Astrocyte (in vitro differentiated cells and primary cell): ENCODE results near the gene CDH23. TPM values are rescaled to one million over a fixed set of nuclear protein-coding genes. Genes with fewer than 3 reads are reported as not detected.

Experiments
- DNase-seq: peaks from one replicate; pipeline ENCODE4 v3.0.0-alpha.2; 2010; ENCODE audit warnings: low read depth
- FAIRE-seq: peaks from 2 replicates; lab custom pipeline; 2011; peaks lifted over from hg19 to GRCh38; lab: Jason Lieb, UNC
- H2AFZ ChIP-seq: 2 replicates; pipeline ENCODE4 v1.6.0; 2012; ENCODE audit warnings: low read depth, low read length, inconsistent platforms
- H3K27ac ChIP-seq: 2 replicates; pipeline ENCODE4 v1.5.1; 2011; ENCODE audit warnings: low read depth, low read length, inconsistent platforms
- H3K27me3 ChIP-seq: 2 replicates; pipeline ENCODE4 v1.6.0; 2011; ENCODE audit warnings: low read length, inconsistent platforms; ENCODE audit not compliant: insufficient read depth
- H3K36me3 ChIP-seq: 2 replicates; pipeline ENCODE4 v1.5.1; 2011; ENCODE audit warnings: low read length, inconsistent platforms; ENCODE audit not compliant: insufficient read depth
- H3K4me1 ChIP-seq: 2 replicates; pipeline ENCODE4 v1.5.1; 2011; ENCODE audit warnings: low read length, inconsistent platforms; ENCODE audit not compliant: insufficient read depth
- H3K4me2 ChIP-seq: 2 replicates; pipeline ENCODE4 v1.6.0; 2012; ENCODE audit warnings: low read length, inconsistent platforms
- H3K4me3 ChIP-seq: 2 replicates; pipeline ENCODE4 v1.5.1; 2011; ENCODE audit warnings: low read depth, mild to moderate bottlenecking, low read length, inconsistent platforms; ENCODE audit not compliant: insufficient read depth
- H3K79me2 ChIP-seq: 2 replicates; pipeline ENCODE4 v1.6.0; 2012; ENCODE audit warnings: mild to moderate bottlenecking, low read length, inconsistent platforms; ENCODE audit not compliant: insufficient read depth
- H3K9ac ChIP-seq: 2 replicates; pipeline ENCODE4 v1.6.0; 2012; ENCODE audit warnings: mild to moderate bottlenecking, low read length, inconsistent platforms
- H3K9me3 ChIP-seq: 2 replicates; pipeline ENCODE4 v1.5.1; 2012; ENCODE audit warnings: low read depth, mild to moderate bottlenecking, low read length, inconsistent platforms; ENCODE audit not compliant: insufficient read depth
- H4K20me1 ChIP-seq: 2 replicates; pipeline ENCODE4 v1.6.0; 2012; ENCODE audit warnings: low read length, inconsistent platforms; ENCODE audit not compliant: insufficient read depth
- H3K27ac Mint-ChIP-seq: one replicate; pipeline ENCODE4 v1.8.0; 2021; ENCODE audit warnings: mild to moderate bottlenecking, mixed read lengths; ENCODE audit not compliant: unreplicated experiment
- H3K27me3 Mint-ChIP-seq: one replicate; pipeline ENCODE4 v1.8.0; 2021; ENCODE audit warnings: low read depth, mixed read lengths; ENCODE audit not compliant: unreplicated experiment
- H3K36me3 Mint-ChIP-seq: one replicate; pipeline ENCODE4 v1.8.0; 2021; ENCODE audit warnings: low read depth, mixed read lengths; ENCODE audit not compliant: unreplicated experiment
- H3K4me1 Mint-ChIP-seq: one replicate; pipeline ENCODE4 v1.8.0; 2021; ENCODE audit warnings: low read depth, mixed read lengths; ENCODE audit not compliant: unreplicated experiment
- H3K4me3 Mint-ChIP-seq: one replicate; pipeline ENCODE4 v1.8.0; 2021; ENCODE audit warnings: mild to moderate bottlenecking, moderate library complexity, mixed read lengths; ENCODE audit not compliant: unreplicated experiment
- H3K9me3 Mint-ChIP-seq: one replicate; pipeline ENCODE4 v1.8.0; 2021; ENCODE audit warnings: mild to moderate bottlenecking, mixed read lengths; ENCODE audit not compliant: unreplicated experiment
- CTCF ChIP-seq: IDR thresholded peaks from 2 replicates; pipeline ENCODE4 v1.5.1; 2011; ENCODE audit warnings: low read depth, mild to moderate bottlenecking, inconsistent platforms, low read length, moderate library complexity; ENCODE audit not compliant: insufficient read depth
- EZH2 ChIP-seq: IDR thresholded peaks from 2 replicates; pipeline ENCODE4 v1.6.1; 2012; ENCODE audit warnings: mild to moderate bottlenecking, low read length, inconsistent platforms; ENCODE audit not compliant: insufficient read depth
- total RNA-seq: library from RNA; stranded (reverse); gene quantifications from 2 replicates; pipeline ENCODE4 v1.2.1, GENCODE V29; 2021

Gene CDH23
- total RNA-seq, 1 donor from 2014 or later: not detected

DNA sequence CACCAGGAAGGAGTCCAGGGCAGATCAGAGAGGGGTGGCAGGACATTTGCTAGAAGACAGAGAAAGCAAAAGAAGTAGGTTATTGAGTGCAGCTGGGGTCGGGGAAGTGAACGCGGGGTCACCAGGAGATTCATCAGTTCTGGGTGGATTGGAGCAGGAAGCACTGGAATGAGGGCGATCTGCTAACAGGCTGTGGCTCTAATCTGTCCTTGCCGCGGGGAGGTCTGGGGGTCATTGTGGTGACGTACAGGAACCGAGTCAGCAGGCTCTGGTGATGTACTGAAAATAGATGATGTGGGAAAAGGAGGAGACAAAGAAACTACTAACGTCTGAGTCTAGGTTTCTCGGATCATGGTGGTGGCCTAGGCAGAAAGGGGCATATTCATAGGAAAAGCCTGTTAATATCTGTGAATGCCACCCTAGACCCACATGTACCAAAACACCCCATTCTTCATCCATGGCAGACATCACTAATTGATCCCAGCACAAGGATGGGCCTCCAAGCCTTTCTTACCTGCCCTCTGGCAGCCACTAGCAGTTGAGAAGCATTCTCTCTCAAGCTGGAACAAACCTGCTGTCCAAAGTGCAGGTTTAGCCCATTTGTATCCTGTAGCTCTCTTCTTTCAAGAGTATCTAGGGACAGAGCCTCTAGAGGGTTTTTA is 188.3 kb downstream of the CDH23 start:
- peak overlapping the region; percentile 99 for H3K27ac ChIP-seq
- peaks cover 19% of the 10 kb centered on the region for H3K27me3 Mint-ChIP-seq
- peak; percentile 24 for DNase-seq
- peak overlapping the region; percentile 79 for H3K4me2 ChIP-seq
- H3K9me3 ChIP-seq: no peaks in the 10 kb centered on the region
- H3K4me1 Mint-ChIP-seq: peaks cover under 1% of the 10 kb centered on the region
- no peak overlapping the region for H2AFZ ChIP-seq
- no peaks in the 10 kb centered on the region for H3K36me3 Mint-ChIP-seq
- H3K4me3 ChIP-seq: no peak overlapping the region
- no peak for TF ChIP-seq CTCF
- TF ChIP-seq EZH2: no peak
- peaks cover 33% of the 10 kb centered on the region for H3K4me1 ChIP-seq
- H4K20me1 ChIP-seq: no peaks in the 10 kb centered on the region
- no peak overlapping the region for H3K4me3 Mint-ChIP-seq
- no peak overlapping the region for H3K27ac Mint-ChIP-seq
- no peaks in the 10 kb centered on the region for H3K36me3 ChIP-seq
- H3K9ac ChIP-seq: peak overlapping the region; percentile 92
- peaks cover 2% of the 10 kb centered on the region for H3K9me3 Mint-ChIP-seq
- no peak for FAIRE-seq
- no peaks in the 10 kb centered on the region for H3K27me3 ChIP-seq
- no peaks in the 10 kb centered on the region for H3K79me2 ChIP-seq

DNA sequence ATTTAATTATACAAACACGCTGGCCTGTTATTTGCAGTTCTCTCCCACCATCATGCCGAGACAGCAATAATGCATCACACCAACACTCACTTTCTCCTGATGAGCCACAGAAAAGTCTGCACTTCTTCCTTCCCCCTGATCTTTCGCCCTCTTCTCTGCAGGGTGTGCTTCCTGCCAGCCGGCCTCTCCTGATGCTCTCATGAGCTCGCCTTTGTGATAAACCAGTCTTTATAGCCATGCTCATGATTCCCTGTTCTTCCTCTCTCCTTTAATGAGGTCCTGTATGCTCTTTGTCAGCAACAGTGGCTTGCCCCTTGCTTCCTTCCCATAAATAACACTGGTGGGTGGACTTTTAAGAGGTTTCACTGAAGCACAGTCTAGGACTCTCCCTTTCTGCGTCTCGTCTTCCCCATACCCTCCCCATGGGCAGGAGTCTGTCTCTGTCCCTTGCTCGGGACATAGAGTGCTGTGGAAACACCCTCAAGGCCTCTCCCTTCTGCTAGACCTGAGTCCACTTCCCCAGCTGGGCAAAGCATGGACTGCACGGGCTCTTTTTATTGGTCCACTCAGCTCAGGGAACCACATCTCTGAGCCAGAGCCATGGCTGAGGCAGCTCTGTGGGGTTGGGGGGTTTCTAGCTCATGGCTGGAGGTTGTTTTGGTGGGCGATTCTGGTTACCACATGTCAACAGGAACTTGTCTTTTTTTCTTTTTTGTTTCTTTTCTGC is 189.0 kb downstream of the CDH23 start:
- FAIRE-seq: no peak

More for the DNA sequence above, 189.0 kb downstream of the CDH23 start:
- H3K27me3 ChIP-seq: no peaks in the 10 kb centered on the region
- peak overlapping the region; percentile 92 for H3K9ac ChIP-seq
- no peak overlapping the region for H2AFZ ChIP-seq
- H3K4me1 ChIP-seq: peaks cover 37% of the 10 kb centered on the region
- H3K9me3 Mint-ChIP-seq: peaks cover 2% of the 10 kb centered on the region
- H3K9me3 ChIP-seq: no peaks in the 10 kb centered on the region
- no peaks in the 10 kb centered on the region for H3K79me2 ChIP-seq
- H3K36me3 ChIP-seq: no peaks in the 10 kb centered on the region
- no peak overlapping the region for H3K4me3 Mint-ChIP-seq
- no peak overlapping the region for H3K4me3 ChIP-seq
- H3K27ac Mint-ChIP-seq: no peak overlapping the region
- no peaks in the 10 kb centered on the region for H4K20me1 ChIP-seq
- TF ChIP-seq CTCF: no peak
- TF ChIP-seq EZH2: no peak
- H3K27me3 Mint-ChIP-seq: peaks cover 24% of the 10 kb centered on the region
- H3K4me1 Mint-ChIP-seq: peaks cover 2% of the 10 kb centered on the region
- peak overlapping the region; percentile 99 for H3K27ac ChIP-seq
- no peak for DNase-seq
- H3K36me3 Mint-ChIP-seq: no peaks in the 10 kb centered on the region
- H3K4me2 ChIP-seq: peak overlapping the region; percentile 79
